OCI-LY1 (cell line): Measurements from ENCODE around the gene SSR2.

ENCODE experiments used
- H2AFZ ChIP-seq: fragments of 200-600 bp; sonication (generic), shearing (Covaris generic); 2 replicates; pipeline ENCODE4 v1.6.0; 2014; ENCODE audit warnings: antibody characterized with exemption, mild to moderate bottlenecking, low read length
- H3F3A ChIP-seq: fragments of 200-600 bp; sonication (generic), shearing (Covaris generic); 2 replicates; pipeline ENCODE4 v1.6.0; 2014; ENCODE audit warnings: mild to moderate bottlenecking, antibody characterized with exemption, low read length, moderate library complexity; ENCODE audit not compliant: insufficient read depth
- H3K27ac ChIP-seq: fragments of 200-600 bp; sonication (generic); 2 replicates; pipeline ENCODE4 v1.5.1; 2014; ENCODE audit warnings: low read length, mixed run types, mild to moderate bottlenecking, low read depth; ENCODE audit not compliant: poor library complexity, severe bottlenecking
- H3K27me3 ChIP-seq: fragments of 200-600 bp; sonication (generic); 2 replicates; pipeline ENCODE4 v1.6.0; 2014; ENCODE audit warnings: antibody characterized with exemption, mild to moderate bottlenecking, low read length, moderate library complexity; ENCODE audit not compliant: insufficient read depth
- H3K36me3 ChIP-seq: fragments of 200-600 bp; sonication (generic); 2 replicates; pipeline ENCODE4 v1.6.1; 2014; ENCODE audit warnings: mild to moderate bottlenecking, antibody characterized with exemption, low read length, moderate library complexity, mixed read lengths; ENCODE audit not compliant: insufficient read depth
- H3K4me1 ChIP-seq: fragments of 200-600 bp; sonication (generic); 2 replicates; pipeline ENCODE4 v1.5.1; 2014; ENCODE audit warnings: mild to moderate bottlenecking, low read length, moderate library complexity; ENCODE audit not compliant: insufficient read depth, severe bottlenecking
- H3K4me2 ChIP-seq: fragments of 200-600 bp; sonication (generic), shearing (Covaris generic); 2 replicates; pipeline ENCODE4 v1.6.1; 2014; ENCODE audit warnings: low read length
- H3K4me3 ChIP-seq: fragments of 200-600 bp; sonication (generic); 2 replicates; pipeline ENCODE4 v1.5.1; 2014; ENCODE audit warnings: low read length, low read depth, mild to moderate bottlenecking, mixed read lengths; ENCODE audit not compliant: poor library complexity, severe bottlenecking
- H3K79me2 ChIP-seq: fragments of 200-600 bp; shearing (Covaris generic); 2 replicates; pipeline ENCODE4 v1.6.1; 2016; ENCODE audit warnings: mixed run types, low read length, mixed read lengths; ENCODE audit not compliant: insufficient read depth
- H3K9ac ChIP-seq: fragments of 200-600 bp; sonication (generic), shearing (Covaris generic); 2 replicates; pipeline ENCODE4 v1.6.1; 2014; ENCODE audit warnings: mild to moderate bottlenecking, low read length, mixed read lengths
- H3K9me2 ChIP-seq: fragments of 200-600 bp; sonication (generic), shearing (Covaris generic); 2 replicates; pipeline ENCODE4 v1.6.1; 2014; ENCODE audit warnings: low read depth, mild to moderate bottlenecking, low read length, mixed read lengths
- H3K9me3 ChIP-seq: fragments of 200-600 bp; shearing (Covaris generic); 2 replicates; pipeline ENCODE4 v1.6.1; 2014; ENCODE audit warnings: low read length, mixed read lengths
- H4K20me1 ChIP-seq: fragments of 200-600 bp; sonication (generic), shearing (Covaris generic); 2 replicates; pipeline ENCODE4 v1.6.0; 2016; ENCODE audit warnings: mild to moderate bottlenecking, low read length; ENCODE audit not compliant: insufficient read depth
- EZH2 ChIP-seq: fragments of 200-600 bp; sonication (generic), shearing (Covaris generic); IDR thresholded peaks from 2 replicates; pipeline ENCODE4 v1.8.0; 2017; ENCODE audit warnings: borderline replicate concordance, mixed run types, mild to moderate bottlenecking, antibody characterized with exemption, low read length, moderate library complexity, mixed read lengths
- TF ChIP-seq, protein P1 (sequence below): fragments of 200-600 bp; sonication (generic), shearing (Covaris generic); IDR thresholded peaks from 2 replicates; pipeline ENCODE4 v1.5.1; 2017; ENCODE audit warnings: mild to moderate bottlenecking, antibody characterized with exemption, low read length, moderate library complexity, mixed read lengths

SSR2 gene

DNA sequence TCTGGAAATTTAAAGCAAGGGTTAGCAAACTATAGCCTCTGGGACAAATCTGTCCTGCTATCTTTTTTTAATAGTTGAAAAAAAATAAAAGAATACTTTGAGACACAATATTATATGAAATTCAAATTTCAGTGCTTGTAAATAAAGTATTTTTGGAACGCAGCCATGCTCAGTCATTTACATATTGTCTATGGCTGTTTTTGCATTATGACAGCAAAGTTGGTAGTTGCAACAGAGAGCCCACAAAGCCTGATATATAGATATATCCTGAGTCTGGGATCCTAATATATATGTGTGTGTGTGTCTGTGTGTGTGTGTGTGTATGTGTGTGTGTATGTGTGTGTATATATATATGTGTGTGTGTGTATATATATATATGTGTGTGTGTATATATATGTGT, 20.8 kb downstream of the SSR2 start:
- H3K36me3 ChIP-seq, result no peaks in the 10 kb centered on the region
- no peaks in the 10 kb centered on the region for H3K9me2 ChIP-seq
- peaks cover 5% of the 10 kb centered on the region; the same call in 1 of the 2 replicates for H3K27me3 ChIP-seq
- H3K9me3 ChIP-seq, result no peaks in the 10 kb centered on the region
- no peak overlapping the region for H3K4me2 ChIP-seq
- no peak for TF ChIP-seq EZH2
- TF ChIP-seq, protein P1, sequence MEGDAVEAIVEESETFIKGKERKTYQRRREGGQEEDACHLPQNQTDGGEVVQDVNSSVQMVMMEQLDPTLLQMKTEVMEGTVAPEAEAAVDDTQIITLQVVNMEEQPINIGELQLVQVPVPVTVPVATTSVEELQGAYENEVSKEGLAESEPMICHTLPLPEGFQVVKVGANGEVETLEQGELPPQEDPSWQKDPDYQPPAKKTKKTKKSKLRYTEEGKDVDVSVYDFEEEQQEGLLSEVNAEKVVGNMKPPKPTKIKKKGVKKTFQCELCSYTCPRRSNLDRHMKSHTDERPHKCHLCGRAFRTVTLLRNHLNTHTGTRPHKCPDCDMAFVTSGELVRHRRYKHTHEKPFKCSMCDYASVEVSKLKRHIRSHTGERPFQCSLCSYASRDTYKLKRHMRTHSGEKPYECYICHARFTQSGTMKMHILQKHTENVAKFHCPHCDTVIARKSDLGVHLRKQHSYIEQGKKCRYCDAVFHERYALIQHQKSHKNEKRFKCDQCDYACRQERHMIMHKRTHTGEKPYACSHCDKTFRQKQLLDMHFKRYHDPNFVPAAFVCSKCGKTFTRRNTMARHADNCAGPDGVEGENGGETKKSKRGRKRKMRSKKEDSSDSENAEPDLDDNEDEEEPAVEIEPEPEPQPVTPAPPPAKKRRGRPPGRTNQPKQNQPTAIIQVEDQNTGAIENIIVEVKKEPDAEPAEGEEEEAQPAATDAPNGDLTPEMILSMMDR, result no peak
- no peak overlapping the region for H3K4me3 ChIP-seq
- no peak overlapping the region for H2AFZ ChIP-seq
- no peaks in the 10 kb centered on the region for H4K20me1 ChIP-seq
- H3F3A ChIP-seq, result no peaks in the 10 kb centered on the region
- H3K79me2 ChIP-seq, result no peaks in the 10 kb centered on the region
- H3K4me1 ChIP-seq, result no peaks in the 10 kb centered on the region
- no peak overlapping the region for H3K27ac ChIP-seq
- no peak overlapping the region for H3K9ac ChIP-seq

DNA sequence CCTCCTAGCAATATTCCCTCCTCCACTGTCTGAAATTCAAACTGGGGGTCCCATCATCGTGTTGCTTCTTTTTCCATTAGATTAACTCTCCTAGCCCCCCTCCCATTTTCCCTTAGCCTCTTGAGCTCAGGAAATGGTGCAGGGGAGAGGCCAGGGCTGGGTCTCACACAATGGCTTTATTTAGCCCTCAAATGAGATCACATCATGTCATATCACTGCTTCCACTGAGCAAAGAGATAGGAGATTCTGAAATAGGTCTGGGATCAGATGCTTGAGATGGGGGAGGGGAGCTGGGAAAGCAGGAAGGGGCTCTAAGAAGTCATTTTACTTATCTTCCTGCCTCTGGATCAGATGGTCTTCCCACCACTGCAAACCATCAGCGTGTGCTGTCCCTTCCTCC, 24.6 kb downstream of the SSR2 start:
- Histone ChIP-seq H3K9ac (no peak overlapping the region), H3K4me2 (no peak overlapping the region)

DNA sequence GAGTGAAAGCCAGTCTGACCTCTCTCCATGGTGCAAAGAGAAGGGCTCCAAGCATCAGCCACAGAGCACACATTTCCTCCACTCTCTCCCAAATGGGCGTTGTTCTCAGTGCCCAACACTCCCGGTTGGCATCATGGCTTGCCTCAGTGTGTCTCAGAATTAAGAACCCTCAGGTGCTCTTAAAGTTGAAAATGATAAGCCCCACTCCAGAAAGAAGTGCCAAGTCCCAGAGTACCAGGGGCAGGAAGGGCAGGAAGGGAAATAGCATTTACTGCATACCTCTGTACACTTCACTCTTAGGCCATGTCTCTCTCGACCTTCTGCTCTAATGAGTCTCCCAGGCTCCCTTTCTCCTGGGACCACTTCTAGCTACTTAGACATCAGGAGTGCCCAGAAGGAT, 27.2 kb downstream of the SSR2 start:
- Histone ChIP-seq H2AFZ (no peak overlapping the region), H3K36me3 (no peaks in the 10 kb centered on the region), H3F3A (no peaks in the 10 kb centered on the region), H3K9me2 (no peaks in the 10 kb centered on the region), H4K20me1 (no peaks in the 10 kb centered on the region), H3K27me3 (no peaks in the 10 kb centered on the region; the same call in 1 of the 2 replicates), H3K4me1 (peaks cover 13% of the 10 kb centered on the region), H3K9ac (no peak overlapping the region), H3K4me3 (no peak overlapping the region), H3K9me3 (no peaks in the 10 kb centered on the region), H3K79me2 (no peaks in the 10 kb centered on the region), H3K27ac (no peak overlapping the region), H3K4me2 (no peak overlapping the region)
- TF ChIP-seq, protein P1, result no peak
- no peak for TF ChIP-seq EZH2

More for the DNA sequence above, 24.6 kb downstream of the SSR2 start:
- Histone ChIP-seq H3K4me1 (peaks cover 3% of the 10 kb centered on the region), H4K20me1 (no peaks in the 10 kb centered on the region), H3K27me3 (no peaks in the 10 kb centered on the region; the same call in 1 of the 2 replicates), H3K79me2 (no peaks in the 10 kb centered on the region), H3F3A (no peaks in the 10 kb centered on the region), H2AFZ (no peak overlapping the region), H3K27ac (no peak overlapping the region), H3K9me2 (no peaks in the 10 kb centered on the region), H3K4me3 (no peak overlapping the region), H3K9me3 (no peaks in the 10 kb centered on the region), H3K36me3 (no peaks in the 10 kb centered on the region)
- no peak for TF ChIP-seq EZH2
- TF ChIP-seq, protein P1, result no peak
